Activated CD8-positive, alpha-beta T cell treated with anti-CD3 and anti-CD28 coated beads for 36 hours (primary cell): Measurements from ENCODE around the gene MEMO1. TPM values are rescaled to one million over a fixed set of nuclear protein-coding genes. Genes with fewer than 3 reads are reported as not detected.
"Not testable (repeated sequence)": the region's sequence is repeated elsewhere in the genome, so short reads cannot be mapped to it uniquely, and the experiment has no call there.

ENCODE experiments used
- ATAC-seq: fragments of 200-7000 bp; cut with Tn5 transposase; one replicate; pipeline ENCODE4 v1.10.0; 2021; ENCODE audit warnings: mild to moderate bottlenecking, moderate library complexity
- CTCF ChIA-PET: fragments of 350-600 bp; sonication (Branson Sonifier 250); formaldehyde crosslinking; loops from one replicate; lab custom pipeline; 2021; ENCODE audit warnings: antibody characterized with exemption; lab: Charles Lee
- POLR2A ChIA-PET: fragments of 350-600 bp; sonication (Branson Sonifier 250); formaldehyde crosslinking; loops from one replicate; lab custom pipeline; 2021; ENCODE audit warnings: antibody characterized with exemption; lab: Charles Lee
- DNase-seq: peaks from one replicate; pipeline ENCODE4 v3.0.0-alpha.2; 2020
- H3K27ac Mint-ChIP-seq: one replicate; pipeline ENCODE4 v1.8.0; 2021; ENCODE audit warnings: mild to moderate bottlenecking, mixed read lengths
- H3K27me3 Mint-ChIP-seq: one replicate; pipeline ENCODE4 v1.8.0; 2021; ENCODE audit warnings: mixed read lengths
- H3K36me3 Mint-ChIP-seq: one replicate; pipeline ENCODE4 v1.8.0; 2021; ENCODE audit warnings: low read depth, mixed read lengths
- H3K4me1 Mint-ChIP-seq: one replicate; pipeline ENCODE4 v1.8.0; 2021; ENCODE audit warnings: low read depth, mixed read lengths
- H3K4me3 Mint-ChIP-seq: one replicate; pipeline ENCODE4 v1.8.0; 2021; ENCODE audit warnings: mild to moderate bottlenecking, moderate library complexity, mixed read lengths
- H3K9me3 Mint-ChIP-seq: one replicate; pipeline ENCODE4 v1.8.0; 2021; ENCODE audit warnings: mixed read lengths
- CTCF ChIP-seq: fragments of 200-600 bp; IDR thresholded peaks from one replicate; pipeline ENCODE4 v1.8.0; 2022; ENCODE audit warnings: antibody characterized with exemption, mild to moderate bottlenecking
- intact Hi-C: fragments of 100-400 bp; cut with micrococcal nuclease; formaldehyde crosslinking; loops from one replicate; pipeline ENCODE4 v1.10.0; 2022
- total RNA-seq, 2 experiments: library from RNA; stranded (reverse); gene quantifications; one replicate each; pipeline ENCODE4 v1.2.3, GENCODE V29; 2021

The MEMO1 gene
- total RNA-seq, 2 experiments from 2014 or later = 46.5 to 46.9 TPM

DNA sequence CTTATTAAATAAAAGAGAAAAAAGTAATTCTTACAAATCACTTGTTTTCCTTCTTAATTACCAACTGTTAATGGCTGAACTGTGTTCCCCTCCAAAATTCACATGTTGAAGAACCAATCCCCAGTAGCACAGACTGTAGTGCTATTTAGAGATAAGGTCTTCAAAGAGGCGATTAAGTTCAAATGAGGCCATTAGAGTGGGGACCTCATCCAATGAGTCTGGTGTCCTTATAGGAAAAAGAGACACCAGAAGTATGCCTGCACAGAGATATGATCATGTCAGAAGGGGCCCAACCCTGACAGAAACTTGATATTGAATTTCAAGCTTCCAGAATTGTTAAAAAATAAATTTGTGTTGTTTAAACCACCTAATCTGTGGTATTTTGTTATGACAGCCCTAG lies 89.8 kb downstream of the MEMO1 start:
- H3K9me3 Mint-ChIP-seq = no peaks in the 10 kb centered on the region
- intact Hi-C loops = no loop called here
- no peak overlapping the region for H3K4me3 Mint-ChIP-seq
- DNase-seq (no peak), ATAC-seq (no peak)
- ChIA-PET CTCF (interaction anchor here (1.2 kb wide), 1 partner anchor 119 kb away, joined by 3 read pairs; the partner anchor contains the start of gene DPY30), POLR2A (no interaction called here)
- peaks cover 6% of the 10 kb centered on the region for H3K4me1 Mint-ChIP-seq
- no peaks in the 10 kb centered on the region for H3K27me3 Mint-ChIP-seq
- H3K36me3 Mint-ChIP-seq = peaks cover 16% of the 10 kb centered on the region
- H3K27ac Mint-ChIP-seq = no peak overlapping the region
- TF ChIP-seq CTCF = no peak

GRCh38 chr2:31919499-31919898 lies 91.3 kb downstream of the MEMO1 start:
- no peak overlapping the region for H3K27ac Mint-ChIP-seq
- peaks cover 15% of the 10 kb centered on the region for H3K36me3 Mint-ChIP-seq
- H3K4me3 Mint-ChIP-seq = no peak overlapping the region
- H3K9me3 Mint-ChIP-seq = no peaks in the 10 kb centered on the region
- no peak for ATAC-seq
- POLR2A ChIA-PET = interaction anchor here (0.6 kb wide), 1 partner anchor 250 kb away, joined by 3 read pairs; no protein-coding TSS in a partner anchor
- CTCF ChIA-PET = no interaction called here
- peaks cover 4% of the 10 kb centered on the region for H3K4me1 Mint-ChIP-seq
- DNase-seq = no peak
- intact Hi-C loops = no loop called here
- no peaks in the 10 kb centered on the region for H3K27me3 Mint-ChIP-seq
- no peak for TF ChIP-seq CTCF

DNA sequence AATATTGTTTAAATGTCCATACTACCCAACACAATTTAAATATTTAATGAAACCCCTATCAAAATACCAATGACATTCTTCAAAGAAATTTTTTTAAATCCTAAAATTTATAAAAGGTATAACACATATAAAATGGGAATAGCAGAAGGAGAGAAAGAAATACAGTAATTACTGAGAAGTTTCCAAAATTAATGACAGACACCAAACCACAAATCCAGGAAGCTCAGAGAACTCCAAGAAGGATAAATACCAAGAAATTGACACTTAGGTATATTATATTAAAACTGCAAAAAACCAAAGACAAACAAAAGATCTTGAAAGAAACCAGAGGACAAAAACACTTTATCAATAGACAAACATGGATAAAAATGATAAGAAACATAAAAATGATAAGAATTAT lies 101.1 kb downstream of the MEMO1 start:
- ATAC-seq (no peak), DNase-seq (no peak)
- Mint-ChIP-seq H3K36me3 (peaks cover 23% of the 10 kb centered on the region), H3K27ac (no peak overlapping the region), H3K4me3 (no peak overlapping the region), H3K4me1 (peaks cover 10% of the 10 kb centered on the region), H3K9me3 (no peaks in the 10 kb centered on the region), H3K27me3 (no peaks in the 10 kb centered on the region)
- intact Hi-C loops = no loop called here
- no peak for TF ChIP-seq CTCF
- POLR2A ChIA-PET = no interaction called here
- CTCF ChIA-PET = no interaction called here

DNA sequence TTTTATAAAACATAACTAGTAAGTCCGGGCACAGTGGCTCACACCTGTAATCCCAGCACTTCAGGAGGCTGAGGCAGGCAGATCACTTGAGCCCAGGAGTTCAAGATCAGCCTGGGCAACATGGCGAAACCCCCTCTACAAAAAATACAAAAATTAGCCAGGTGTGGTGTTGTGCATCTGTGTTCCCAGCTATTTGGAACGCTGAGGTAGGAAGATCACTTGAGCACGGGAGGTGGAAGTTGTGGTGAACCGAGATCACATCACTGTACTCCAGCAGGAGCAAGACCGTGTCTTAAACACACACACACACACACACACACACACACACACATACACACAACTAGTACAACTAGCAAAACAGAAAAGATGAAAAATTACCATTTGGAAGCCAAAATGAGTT lies 103.3 kb downstream of the MEMO1 start:
- Mint-ChIP-seq H3K36me3 (peaks cover 26% of the 10 kb centered on the region), H3K4me1 (peaks cover 19% of the 10 kb centered on the region)
- H3K27ac Mint-ChIP-seq, intact Hi-C loops, CTCF ChIA-PET, ATAC-seq, POLR2A ChIA-PET, H3K4me3 Mint-ChIP-seq, DNase-seq, H3K9me3 Mint-ChIP-seq, H3K27me3 Mint-ChIP-seq: not testable (repeated sequence)

DNA sequence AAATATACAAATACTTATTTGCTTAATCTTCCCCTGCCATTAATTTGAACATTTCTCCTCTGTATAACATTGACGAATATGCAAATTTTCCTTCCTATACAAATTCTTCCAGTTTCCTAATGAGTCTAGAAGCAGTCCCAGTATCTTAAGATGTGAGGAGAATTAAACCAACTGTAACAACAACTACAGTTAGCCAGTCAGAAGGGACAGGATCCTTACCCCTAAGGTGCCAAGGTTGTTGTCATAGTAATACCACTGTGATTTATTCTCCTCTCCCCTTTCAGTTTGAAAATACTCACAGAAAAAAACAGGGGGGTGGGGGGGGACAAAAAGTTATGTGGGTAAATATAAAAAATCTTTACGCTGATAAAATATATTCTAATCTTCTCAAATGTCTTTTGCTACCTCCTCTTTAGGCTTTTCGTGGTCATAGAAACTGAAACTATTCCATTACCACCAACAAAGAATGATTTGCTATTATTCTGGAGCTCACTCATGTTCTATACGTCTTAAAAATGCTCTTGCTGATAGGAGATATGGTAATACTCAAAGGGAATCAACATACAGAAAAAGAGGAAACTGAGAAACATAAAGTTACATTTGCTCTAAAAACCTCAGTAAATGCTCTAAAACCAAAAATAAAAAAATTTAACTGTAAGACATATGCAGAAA lies 107.6 kb downstream of the MEMO1 start:
- H3K4me3 Mint-ChIP-seq = no peak overlapping the region
- ATAC-seq (no peak), DNase-seq (no peak)
- intact Hi-C loops = no loop called here
- H3K27ac Mint-ChIP-seq = peak overlapping the region; percentile 6
- ChIA-PET POLR2A (interaction anchor here (0.7 kb wide), 1 partner anchor 770 kb away, joined by 4 read pairs; no protein-coding TSS in a partner anchor), CTCF (interaction anchor here (0.6 kb wide), 1 partner anchor 17 kb away, joined by 3 read pairs; no protein-coding TSS in a partner anchor)
- no peak for TF ChIP-seq CTCF
- H3K9me3 Mint-ChIP-seq = peaks cover 7% of the 10 kb centered on the region
- peaks cover 51% of the 10 kb centered on the region for H3K36me3 Mint-ChIP-seq
- H3K27me3 Mint-ChIP-seq = no peaks in the 10 kb centered on the region
- peaks cover 11% of the 10 kb centered on the region for H3K4me1 Mint-ChIP-seq
